Peyer's patch (tissue), 4 donors: Measurements from ENCODE around the gene CPXM2.

Experiments used
- CTCF ChIP-seq, 6 experiments: fragments of 450-650 bp in 4 of 6; fragments of 200-600 bp in 2 of 6; sonication (generic) in 1 of 6; IDR thresholded peaks; one replicate each; pipeline ENCODE4 v1.5.1; 2017 to 2019; ENCODE audit warnings: antibody characterized with exemption in 6 of 6, mild to moderate bottlenecking in 3 of 6, moderate library complexity in 1 of 6
- POLR2A ChIP-seq, 2 donors: fragments of 450-650 bp; IDR thresholded peaks; one replicate each; pipeline ENCODE4 v1.5.1; 2017; ENCODE audit warnings: antibody characterized with exemption in 2 of 2, mild to moderate bottlenecking in 2 of 2, moderate library complexity in 2 of 2

- TF ChIP-seq CTCF (IDR thresholded peaks at IDR 0.05): no peak
- TF ChIP-seq POLR2A (IDR thresholded peaks at IDR 0.05): no peak
These were observed 131.1 kb downstream of the CPXM2 start for GRCh38 chr10:123760356-123761037.
